B cell (primary cell): ENCODE measurements around the gene RAE1. TPM values are rescaled to one million over a fixed set of nuclear protein-coding genes. Genes with fewer than 3 reads are reported as not detected.

Experiments used
- ATAC-seq: fragments of 200-7000 bp; cut with Tn5 transposase; one replicate; pipeline ENCODE4 v1.10.0; 2021; ENCODE audit warnings: low read depth, mild to moderate bottlenecking, moderate number of reproducible peaks, moderate library complexity
- CTCF ChIA-PET: fragments of 350-600 bp; sonication (Branson Sonifier 250); formaldehyde crosslinking; loops from one replicate; lab custom pipeline; 2021; ENCODE audit warnings: antibody characterized with exemption, inconsistent platforms; lab: Charles Lee
- POLR2A ChIA-PET: fragments of 350-600 bp; sonication (Branson Sonifier 250); formaldehyde crosslinking; loops from one replicate; lab custom pipeline; 2021; ENCODE audit warnings: antibody characterized with exemption; lab: Charles Lee
- DNase-seq: peaks from one replicate; pipeline ENCODE4 v3.0.0; 2013
- H2AFZ ChIP-seq: 2 replicates; pipeline ENCODE4 v1.6.1; 2012; ENCODE audit warnings: mild to moderate bottlenecking, low read depth, low read length; ENCODE audit not compliant: insufficient read depth, poor library complexity, severe bottlenecking
- H3K27ac ChIP-seq, 2 donors: 1 replicate in 1 of 2; 2 replicates in 1 of 2; pipeline ENCODE4 v1.5.1; 2012 to 2013; ENCODE audit warnings: low read length in 2 of 2, mild to moderate bottlenecking in 2 of 2, moderate library complexity in 1 of 2
- H3K27me3 ChIP-seq, 4 experiments: fragments of 200-600 bp in 1 of 4; sonication (generic) in 1 of 4; replicated peaks in 1 of 4; 1 replicate in 2 of 4; 2 replicates in 2 of 4; pipeline versions ENCODE4 v1.6.1 to v1.7.0; 2013 to 2016; ENCODE audit warnings: low read length in 3 of 4, mild to moderate bottlenecking in 2 of 4, mixed read lengths in 1 of 4, moderate library complexity in 1 of 4; ENCODE audit not compliant: insufficient read depth in 4 of 4, control insufficient read depth in 3 of 4; ENCODE audit errors: control extremely low read depth in 1 of 4
- H3K36me3 ChIP-seq, 2 experiments: replicated peaks in 1 of 2; 1 replicate in 1 of 2; 2 replicates in 1 of 2; pipeline versions ENCODE4 v1.6.1 to v1.7.1; 2013; ENCODE audit warnings: low read length in 1 of 2; ENCODE audit not compliant: insufficient read depth in 2 of 2, control insufficient read depth in 1 of 2; ENCODE audit errors: control extremely low read depth in 1 of 2, extremely low read depth in 1 of 2
- H3K4me1 ChIP-seq, 2 donors: fragments of 200-600 bp in 1 of 2; sonication (generic) in 1 of 2; 1 replicate in 1 of 2; 2 replicates in 1 of 2; pipeline versions ENCODE4 v1.5.1 to v1.6.1; 2013 to 2017; ENCODE audit warnings: low read length in 2 of 2; ENCODE audit not compliant: control insufficient read depth in 2 of 2, insufficient read depth in 2 of 2
- H3K4me2 ChIP-seq: replicated peaks from 2 replicates; pipeline ENCODE3; 2012; ENCODE audit warnings: mild to moderate bottlenecking, low read depth, low read length; ENCODE audit not compliant: poor library complexity, severe bottlenecking
- H3K4me3 ChIP-seq, 5 experiments: fragments of 200-600 bp in 1 of 5; sonication (generic) in 1 of 5; 1 replicate in 3 of 5; 2 replicates in 2 of 5; pipeline versions ENCODE4 v1.5.1 to v1.7.0; 2011 to 2016; ENCODE audit warnings: low read length in 4 of 5, mild to moderate bottlenecking in 4 of 5, low read depth in 2 of 5, control low read depth in 1 of 5, moderate library complexity in 1 of 5; ENCODE audit not compliant: insufficient read depth in 1 of 5; ENCODE audit errors: control extremely low read depth in 1 of 5, extremely low read depth in 1 of 5
- H3K79me2 ChIP-seq: fragments of 200-600 bp; sonication (generic); one replicate; pipeline ENCODE4 v1.6.0; 2016; ENCODE audit warnings: low read length; ENCODE audit not compliant: control insufficient read depth, insufficient read depth
- H3K9ac ChIP-seq: fragments of 200-600 bp; sonication (generic); 2 replicates; pipeline ENCODE4 v1.6.1; 2017; ENCODE audit warnings: mild to moderate bottlenecking, low read length, moderate library complexity
- H3K9me3 ChIP-seq, 3 donors: one replicate each; pipeline versions ENCODE4 v1.6.1 to v1.7.1; 2013; ENCODE audit warnings: low read length in 2 of 3; ENCODE audit not compliant: control insufficient read depth in 2 of 3, insufficient read depth in 1 of 3; ENCODE audit errors: control extremely low read depth in 1 of 3
- H4K20me1 ChIP-seq: 2 replicates; pipeline ENCODE4 v1.6.0; 2012; ENCODE audit warnings: mild to moderate bottlenecking, low read length; ENCODE audit not compliant: insufficient read depth, control insufficient read depth, poor library complexity, severe bottlenecking
- H3K27ac Mint-ChIP-seq: one replicate; pipeline ENCODE4 v1.8.0; 2021; ENCODE audit warnings: mixed read lengths
- H3K27me3 Mint-ChIP-seq: one replicate; pipeline ENCODE4 v1.8.0; 2021; ENCODE audit warnings: mixed read lengths
- H3K4me1 Mint-ChIP-seq: one replicate; pipeline ENCODE4 v1.8.0; 2021; ENCODE audit warnings: mixed read lengths
- H3K4me3 Mint-ChIP-seq: one replicate; pipeline ENCODE4 v1.8.0; 2021; ENCODE audit warnings: mixed read lengths
- H3K9me3 Mint-ChIP-seq: one replicate; pipeline ENCODE4 v1.8.0; 2022; ENCODE audit warnings: mixed read lengths; ENCODE audit not compliant: insufficient read depth
- EZH2 ChIP-seq: IDR thresholded peaks from 2 replicates; pipeline ENCODE4 v1.6.1; 2012; ENCODE audit warnings: borderline replicate concordance, low read depth, mild to moderate bottlenecking, moderate library complexity, low read length; ENCODE audit not compliant: insufficient read depth, poor library complexity, severe bottlenecking
- WGBS: methylation state at CpG from one replicate; pipeline ENCODE4 v1.1.5; 2013; ENCODE audit warnings: missing lambda C conversion rate; ENCODE audit not compliant: insufficient coverage; 5-methylcytosine and 5-hydroxymethylcytosine counted together
- intact Hi-C: fragments of 100-400 bp; cut with micrococcal nuclease; formaldehyde crosslinking; loops from one replicate; pipeline ENCODE4 v1.10.0; 2022
- polyA plus RNA-seq: library from polyadenylated mRNA; depleted of rRNA; stranded (reverse); fragments of >200 nt; gene quantifications from 2 replicates; pipeline ENCODE4 v1.2.3, GENCODE V29; 2012
- total RNA-seq, 2 donors: library from RNA; stranded (reverse); fragments of 120-200 nt in 1 of 2; gene quantifications; 1 replicate in 1 of 2; 2 replicates in 1 of 2; pipeline versions ENCODE4 v1.2.3 to v1.2.4, GENCODE V29; 2013 to 2022
- TF ChIP-seq, protein P1 (sequence below): fragments of 200-600 bp; IDR thresholded peaks from one replicate; pipeline ENCODE4 v1.8.0; 2022; ENCODE audit warnings: antibody characterized with exemption, mild to moderate bottlenecking

RAE1 gene
- total and polyA plus RNA-seq, 2 donors (not counting 1 experiment from before 2014, with no cell fraction given): 32.6 to 33.3 TPM

DNA sequence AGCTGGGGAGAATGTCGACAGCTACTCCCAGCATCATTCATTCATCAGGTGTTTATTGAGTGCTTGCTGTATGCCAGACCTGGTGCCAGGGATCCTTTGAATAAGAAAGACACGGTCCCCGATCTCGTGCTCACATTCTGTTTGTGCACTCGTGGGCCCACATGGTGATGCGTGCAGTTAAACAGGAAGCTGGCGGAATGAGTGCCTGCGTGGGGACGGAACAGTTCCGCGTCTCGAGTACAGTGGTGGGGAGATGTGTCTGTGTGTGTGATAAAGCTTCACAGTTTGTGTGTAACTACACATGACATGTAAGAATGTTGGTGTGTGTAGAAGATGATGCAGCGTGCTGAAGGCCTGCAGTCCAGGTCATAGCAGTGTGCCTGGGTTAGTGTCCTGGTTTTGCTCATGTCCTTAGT lies 46.6 kb downstream of the RAE1 start:
- H3K27me3 ChIP-seq: no peaks in the 10 kb centered on the region
- H3K9me3 Mint-ChIP-seq: no peaks in the 10 kb centered on the region
- H2AFZ ChIP-seq: no peak overlapping the region
- no peak for TF ChIP-seq EZH2
- TF ChIP-seq, protein P1, sequence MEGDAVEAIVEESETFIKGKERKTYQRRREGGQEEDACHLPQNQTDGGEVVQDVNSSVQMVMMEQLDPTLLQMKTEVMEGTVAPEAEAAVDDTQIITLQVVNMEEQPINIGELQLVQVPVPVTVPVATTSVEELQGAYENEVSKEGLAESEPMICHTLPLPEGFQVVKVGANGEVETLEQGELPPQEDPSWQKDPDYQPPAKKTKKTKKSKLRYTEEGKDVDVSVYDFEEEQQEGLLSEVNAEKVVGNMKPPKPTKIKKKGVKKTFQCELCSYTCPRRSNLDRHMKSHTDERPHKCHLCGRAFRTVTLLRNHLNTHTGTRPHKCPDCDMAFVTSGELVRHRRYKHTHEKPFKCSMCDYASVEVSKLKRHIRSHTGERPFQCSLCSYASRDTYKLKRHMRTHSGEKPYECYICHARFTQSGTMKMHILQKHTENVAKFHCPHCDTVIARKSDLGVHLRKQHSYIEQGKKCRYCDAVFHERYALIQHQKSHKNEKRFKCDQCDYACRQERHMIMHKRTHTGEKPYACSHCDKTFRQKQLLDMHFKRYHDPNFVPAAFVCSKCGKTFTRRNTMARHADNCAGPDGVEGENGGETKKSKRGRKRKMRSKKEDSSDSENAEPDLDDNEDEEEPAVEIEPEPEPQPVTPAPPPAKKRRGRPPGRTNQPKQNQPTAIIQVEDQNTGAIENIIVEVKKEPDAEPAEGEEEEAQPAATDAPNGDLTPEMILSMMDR: no peak
- peaks cover 0 to 6% (median 0%) of the 10 kb centered on the region in 3 donors for H3K9me3 ChIP-seq
- peak overlapping the region in 4 of 5 experiments; percentile 11 to 50 (median 38) for H3K4me3 ChIP-seq
- H3K4me2 ChIP-seq: peak overlapping the region; percentile 98
- H3K4me1 Mint-ChIP-seq: peaks cover 98% of the 10 kb centered on the region
- H3K9ac ChIP-seq: peak overlapping the region; percentile 59
- peak overlapping the region; percentile 100 for H3K27ac Mint-ChIP-seq
- peak overlapping the region; percentile 92 for H3K4me3 Mint-ChIP-seq
- ChIA-PET CTCF (interaction anchor here (1.0 to 7.1 kb wide), 20 partner anchors 9 to 222 kb away, joined by 3 to 69 read pairs (median 10); partner anchors contain the start of gene ZBP1), POLR2A (interaction anchor here (0.5 to 5.1 kb wide), 21 partner anchors 8 to 1254 kb away, joined by 3 to 109 read pairs (median 5); partner anchors contain the start of genes RBM38, VAPB and ZBP1)
- H3K36me3 ChIP-seq: peaks cover 6 to 87% of the 10 kb centered on the region in 2 experiments
- DNase-seq: peak; percentile 92
- H3K79me2 ChIP-seq: peaks cover 84% of the 10 kb centered on the region
- WGBS: 4% methylated on average over 12 of the region's 13 CpGs
- peak; percentile 15 for ATAC-seq
- intact Hi-C loops: loop anchor here (1.0 to 10.0 kb wide), 8 partner anchors 8 to 1607 kb away; partner anchors contain the start of genes CTSZ and RAE1
- H4K20me1 ChIP-seq: peaks cover 77% of the 10 kb centered on the region
- H3K27me3 Mint-ChIP-seq: no peaks in the 10 kb centered on the region
- H3K27ac ChIP-seq: peak overlapping the region; percentile 96 to 97
- H3K4me1 ChIP-seq: peaks cover 95 to 99% of the 10 kb centered on the region in 2 donors
